T follicular helper cell (primary cell): ENCODE results near the gene CHST13.

Experiments used
- DNase-seq: peaks from one replicate; pipeline ENCODE4 v3.0.0-alpha.2; 2020; ENCODE audit warnings: low read depth

Gene CHST13

GRCh38 chr3:126540951-126541627 is 17.1 kb downstream of the CHST13 start:
- DNase-seq: no peak

DNA sequence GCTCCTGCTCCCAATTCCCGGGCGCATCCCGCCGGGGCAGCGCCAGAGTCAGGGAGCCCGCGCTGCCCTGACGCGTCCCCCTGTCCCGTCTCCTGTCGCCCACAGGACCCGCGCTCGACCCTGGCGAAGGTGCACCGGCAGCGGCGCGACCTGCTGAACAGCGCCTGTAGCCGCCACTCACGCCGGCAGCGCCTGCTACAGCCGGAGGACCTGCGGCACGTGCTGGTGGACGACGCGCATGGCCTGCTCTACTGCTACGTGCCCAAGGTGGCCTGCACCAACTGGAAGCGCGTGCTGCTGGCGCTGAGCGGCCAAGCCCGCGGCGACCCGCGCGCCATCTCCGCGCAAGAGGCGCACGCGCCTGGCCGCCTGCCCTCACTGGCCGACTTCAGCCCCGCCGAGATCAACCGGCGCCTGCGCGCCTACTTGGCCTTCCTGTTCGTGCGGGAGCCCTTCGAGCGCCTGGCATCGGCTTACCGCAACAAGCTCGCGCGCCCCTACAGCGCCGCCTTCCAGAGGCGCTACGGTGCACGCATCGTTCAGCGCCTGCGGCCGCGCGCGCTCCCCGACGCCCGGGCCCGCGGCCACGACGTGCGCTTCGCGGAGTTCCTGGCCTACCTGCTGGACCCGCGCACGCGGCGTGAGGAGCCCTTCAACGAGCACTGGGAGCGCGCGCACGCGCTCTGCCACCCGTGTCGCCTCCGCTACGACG is 17.8 kb downstream of the CHST13 start:
- DNase-seq: no peak

DNA sequence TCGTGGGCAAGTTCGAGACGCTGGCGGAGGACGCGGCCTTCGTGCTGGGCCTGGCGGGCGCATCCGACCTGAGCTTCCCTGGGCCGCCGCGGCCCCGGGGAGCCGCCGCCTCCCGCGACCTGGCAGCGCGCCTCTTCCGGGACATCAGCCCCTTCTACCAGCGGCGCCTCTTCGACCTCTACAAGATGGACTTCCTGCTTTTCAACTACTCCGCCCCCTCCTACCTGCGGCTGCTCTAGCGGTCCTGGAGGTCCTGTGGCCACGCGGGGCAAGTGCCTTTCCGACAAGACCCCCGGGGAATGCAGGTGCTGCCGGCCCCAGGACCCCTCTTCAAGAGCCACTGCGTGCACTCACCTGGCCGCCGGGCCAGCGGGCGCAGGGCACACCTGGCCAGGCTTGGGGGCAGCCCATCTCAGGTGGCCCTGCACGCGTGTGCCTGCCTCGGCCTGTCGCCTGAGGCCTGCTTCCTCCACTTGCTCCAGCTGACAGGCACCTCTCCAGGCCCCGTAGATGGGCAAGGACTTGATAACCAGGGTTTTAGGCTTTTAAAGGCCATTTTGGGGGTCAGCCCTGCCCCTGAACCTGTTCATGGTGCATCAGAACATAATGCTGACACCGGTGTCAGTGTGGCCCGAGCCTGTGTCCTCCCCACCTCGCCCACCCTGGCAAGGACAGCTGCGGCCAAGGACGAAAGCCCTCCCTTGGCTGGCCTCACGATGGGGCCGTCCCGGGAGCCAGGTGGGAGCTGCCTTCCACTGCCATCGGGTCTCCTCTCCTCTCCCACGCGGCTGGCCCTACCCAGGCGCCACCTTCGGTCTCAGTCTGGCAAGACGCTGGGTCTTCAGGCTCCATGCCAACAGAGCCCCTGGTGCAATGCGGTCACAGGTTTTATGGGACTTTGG is 18.6 kb downstream of the CHST13 start:
- DNase-seq: no peak

- DNase-seq: no peak
These were observed 19.6 kb downstream of the CHST13 start for GRCh38 chr3:126543457-126544061.

- DNase-seq: no peak
These were observed 20.8 kb downstream of the CHST13 start for GRCh38 chr3:126544596-126545281.

DNA sequence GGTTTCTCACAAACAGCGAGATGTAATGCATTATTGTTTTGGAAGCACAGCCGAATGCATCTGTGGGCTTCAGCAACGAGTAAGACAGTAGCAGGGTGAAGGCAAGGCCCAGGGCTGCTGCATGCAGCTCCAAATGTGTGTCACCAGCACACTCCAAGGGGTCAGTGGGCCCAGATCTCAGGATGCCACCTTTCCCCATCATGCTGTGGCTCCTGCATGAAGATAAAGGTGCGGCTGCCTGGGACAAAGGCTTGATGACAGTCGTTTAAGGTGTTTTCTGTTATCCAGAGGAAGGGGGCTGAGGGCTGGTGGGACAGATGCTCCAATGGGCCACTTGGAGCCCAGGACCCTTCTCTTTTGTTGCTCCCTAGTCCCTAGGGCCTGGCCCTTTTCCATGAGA is 21.6 kb downstream of the CHST13 start:
- DNase-seq: no peak

DNA sequence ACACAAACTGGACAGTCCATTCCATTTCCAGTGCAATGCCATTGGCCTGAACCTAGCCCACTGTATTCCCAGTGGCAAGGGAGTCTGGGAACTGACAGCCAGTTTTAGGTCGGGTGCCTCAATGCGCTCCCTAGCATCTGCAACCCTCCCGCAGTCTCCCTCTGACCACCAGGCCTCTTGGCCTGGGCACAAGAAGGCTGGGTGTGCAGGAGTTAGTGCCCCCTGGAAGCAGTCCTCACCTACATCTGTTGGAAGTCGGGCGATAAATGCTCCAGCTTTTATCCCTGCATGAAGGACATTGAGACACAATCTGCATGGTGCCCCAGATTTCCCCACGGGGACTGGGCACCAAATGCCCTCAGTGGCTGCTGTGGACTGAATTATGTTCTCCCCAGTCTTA is 22.1 kb downstream of the CHST13 start:
- no peak for DNase-seq

DNA sequence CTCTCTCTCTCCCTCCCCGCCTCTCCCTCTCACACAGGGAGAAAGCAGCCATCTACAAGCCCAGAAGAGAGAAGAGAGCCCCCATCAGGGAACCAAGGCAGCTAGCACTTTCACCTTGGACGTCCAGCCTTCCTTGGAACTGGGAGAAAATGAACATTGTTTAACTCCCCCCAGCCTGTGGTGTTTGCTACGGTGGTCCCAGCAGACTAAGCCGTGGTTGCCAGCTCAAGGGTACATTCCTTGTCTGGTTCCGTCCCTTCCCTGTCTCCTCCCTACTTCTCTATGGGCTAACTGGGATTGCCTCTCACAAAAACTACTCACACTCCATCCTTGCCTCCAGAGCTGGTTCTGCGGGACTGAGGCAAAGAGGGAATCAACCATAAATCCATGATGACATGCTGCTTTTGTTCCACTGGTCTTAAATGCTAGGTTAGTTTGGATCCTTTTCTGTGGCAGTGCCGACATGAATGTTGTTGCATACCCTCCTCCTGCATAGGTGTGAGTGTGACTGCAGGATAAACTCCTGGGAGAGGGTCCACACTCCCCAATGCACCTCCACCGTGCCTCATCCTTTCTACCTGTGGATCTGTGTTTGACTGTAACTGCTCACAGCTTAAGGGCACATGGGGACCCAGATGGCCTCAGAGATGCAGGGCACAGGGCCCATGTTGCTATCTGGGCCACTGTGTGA is 22.7 kb downstream of the CHST13 start:
- DNase-seq: no peak

GRCh38 chr3:126547721-126548120 is 23.8 kb downstream of the CHST13 start:
- no peak for DNase-seq

DNA sequence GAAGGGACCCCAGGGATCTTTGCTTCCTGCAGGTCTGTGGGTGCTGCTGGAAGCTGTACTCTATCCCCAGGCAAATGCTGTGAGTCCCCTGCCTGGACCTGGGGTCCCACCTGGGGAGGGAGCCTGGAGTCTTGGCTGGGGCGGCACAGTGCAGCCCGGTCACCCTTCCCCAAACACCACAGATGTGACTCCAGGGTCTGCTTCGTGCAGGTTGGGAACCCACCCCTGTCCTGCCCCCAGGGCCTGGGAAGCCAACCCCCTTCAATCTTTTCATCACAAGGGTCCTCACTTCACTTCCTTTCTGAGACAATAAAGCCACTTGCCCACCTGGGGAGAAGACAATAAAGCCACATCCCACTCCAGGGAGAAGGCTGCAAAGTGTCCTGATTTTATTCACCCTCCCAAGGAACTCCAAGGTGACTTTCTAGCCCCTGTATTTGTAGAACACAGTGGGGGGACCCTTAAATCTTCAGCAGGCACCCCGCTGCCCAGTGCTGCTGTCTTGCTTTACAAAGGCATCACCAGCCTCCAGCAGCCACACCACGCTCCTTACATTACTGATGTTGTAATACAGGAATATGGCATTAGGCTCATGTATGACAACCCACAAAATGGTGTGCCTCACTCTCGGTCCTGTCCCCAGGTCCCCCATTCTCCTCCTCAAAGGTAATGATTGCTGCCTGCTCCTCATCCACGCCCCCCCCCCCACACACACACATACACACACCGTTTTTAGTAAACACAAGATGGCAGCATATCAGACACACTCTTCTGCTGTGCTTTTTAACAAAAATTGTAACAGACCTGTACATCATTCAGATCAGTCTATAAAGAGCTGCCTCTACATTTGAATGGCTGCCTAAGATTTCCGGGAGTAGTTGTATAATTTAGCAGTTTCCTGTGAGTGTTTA is 24.9 kb downstream of the CHST13 start:
- DNase-seq: no peak

DNA sequence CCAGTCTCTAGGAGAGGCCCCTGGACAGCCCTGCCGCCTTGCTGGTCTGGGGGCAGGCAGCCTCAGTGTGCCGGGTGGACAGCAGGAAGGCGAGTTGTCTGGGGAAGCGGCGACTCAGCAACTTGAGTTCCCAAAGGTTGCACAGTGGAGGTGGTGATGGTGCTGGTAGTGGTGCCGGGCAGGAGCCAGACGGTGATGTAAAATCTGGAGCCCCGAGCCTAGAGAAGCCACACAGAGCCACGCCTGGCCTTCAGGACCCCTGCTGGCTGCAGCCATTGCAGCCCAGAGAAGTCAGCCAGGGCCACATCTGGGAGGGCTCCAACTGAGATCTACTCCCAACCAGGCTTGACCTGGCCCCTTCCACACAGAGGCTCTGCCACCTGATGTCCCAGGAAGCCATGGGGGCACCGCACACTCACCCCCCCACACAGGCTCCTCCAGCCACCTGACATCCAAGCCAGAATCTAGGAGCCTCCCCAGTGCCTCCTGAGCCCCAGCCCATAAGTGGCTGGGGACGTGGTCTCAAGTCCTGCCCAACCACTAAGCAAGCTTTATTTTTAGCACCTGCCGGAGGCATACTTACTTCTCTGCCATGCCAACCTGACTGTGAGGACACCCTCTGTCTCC is 26.0 kb downstream of the CHST13 start:
- no peak for DNase-seq

- no peak for DNase-seq
These were observed 26.6 kb downstream of the CHST13 start for GRCh38 chr3:126550488-126551051.

DNA sequence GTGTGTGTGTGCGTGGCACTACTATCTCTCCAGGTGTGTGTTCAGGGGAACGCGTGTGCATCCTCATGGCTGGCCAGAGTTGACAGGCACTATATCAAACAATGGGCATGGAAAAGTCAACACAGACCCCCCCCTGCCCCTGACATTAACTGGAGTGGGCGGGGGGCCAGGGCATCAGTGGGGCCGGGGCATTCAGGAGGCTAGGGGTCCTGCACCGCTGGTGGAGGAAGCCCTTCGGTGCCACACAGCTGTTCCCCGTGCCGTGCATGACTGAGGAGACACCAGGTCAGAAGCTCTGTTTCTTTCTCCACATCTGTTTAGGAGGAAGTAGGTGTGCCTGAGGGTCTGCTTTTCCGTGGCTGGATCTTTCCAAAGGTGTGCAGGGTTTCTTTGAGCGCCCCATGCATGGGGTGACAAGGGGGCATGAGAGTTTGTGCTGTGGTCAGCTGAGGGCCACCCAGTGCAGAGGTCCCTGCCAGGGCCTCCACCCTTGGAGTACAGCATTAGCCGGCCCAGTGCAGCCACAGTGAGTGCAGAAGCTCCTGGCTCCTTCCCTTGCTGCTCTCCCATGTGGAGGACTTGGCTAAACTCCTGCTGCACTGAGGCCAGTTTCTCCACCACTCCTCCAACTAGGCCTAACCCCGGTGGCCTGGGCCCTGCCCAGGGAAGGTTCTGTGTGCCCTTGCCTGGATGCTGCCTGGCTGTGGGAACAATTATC is 27.3 kb downstream of the CHST13 start:
- DNase-seq: no peak

DNA sequence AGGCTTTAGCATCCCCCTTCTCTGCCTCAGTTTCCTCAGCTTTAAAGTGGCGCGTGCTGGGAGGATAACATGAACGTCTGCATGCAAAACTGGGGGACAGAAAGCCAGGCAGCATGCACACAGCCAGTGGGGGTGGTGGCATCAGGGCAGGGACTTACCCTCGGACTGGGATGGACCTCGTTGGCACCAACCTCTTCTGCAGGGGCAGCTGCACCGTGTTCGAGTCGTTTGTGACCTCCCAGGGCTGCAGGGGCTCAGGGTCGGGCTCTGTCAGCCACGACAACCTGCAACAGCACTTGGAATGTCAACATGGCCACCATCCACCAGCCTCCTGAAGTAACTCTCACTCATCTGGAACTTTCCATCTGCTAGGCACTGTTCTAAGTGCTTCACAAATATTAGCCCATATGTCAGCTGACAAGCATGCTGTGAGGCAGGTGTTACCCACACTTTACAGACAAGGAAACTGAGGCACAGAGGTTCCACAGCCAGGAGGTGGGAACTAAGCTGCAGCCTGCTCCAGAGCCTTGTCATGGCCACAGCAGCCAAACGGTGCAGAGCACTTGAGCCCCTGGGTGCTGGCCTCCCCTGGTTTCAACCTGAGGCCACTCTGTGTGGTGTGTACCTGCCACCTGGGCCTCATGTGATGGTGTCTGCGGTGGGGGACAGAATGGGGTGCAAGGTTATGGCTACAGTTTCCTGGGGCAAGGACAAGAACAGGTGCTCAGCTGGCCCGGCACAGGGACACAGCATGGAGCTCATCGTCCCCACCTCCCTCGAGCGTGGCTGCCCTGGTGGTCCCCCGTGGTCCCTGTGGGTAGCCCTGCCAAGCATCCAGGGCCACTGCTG is 28.1 kb downstream of the CHST13 start:
- no peak for DNase-seq

DNA sequence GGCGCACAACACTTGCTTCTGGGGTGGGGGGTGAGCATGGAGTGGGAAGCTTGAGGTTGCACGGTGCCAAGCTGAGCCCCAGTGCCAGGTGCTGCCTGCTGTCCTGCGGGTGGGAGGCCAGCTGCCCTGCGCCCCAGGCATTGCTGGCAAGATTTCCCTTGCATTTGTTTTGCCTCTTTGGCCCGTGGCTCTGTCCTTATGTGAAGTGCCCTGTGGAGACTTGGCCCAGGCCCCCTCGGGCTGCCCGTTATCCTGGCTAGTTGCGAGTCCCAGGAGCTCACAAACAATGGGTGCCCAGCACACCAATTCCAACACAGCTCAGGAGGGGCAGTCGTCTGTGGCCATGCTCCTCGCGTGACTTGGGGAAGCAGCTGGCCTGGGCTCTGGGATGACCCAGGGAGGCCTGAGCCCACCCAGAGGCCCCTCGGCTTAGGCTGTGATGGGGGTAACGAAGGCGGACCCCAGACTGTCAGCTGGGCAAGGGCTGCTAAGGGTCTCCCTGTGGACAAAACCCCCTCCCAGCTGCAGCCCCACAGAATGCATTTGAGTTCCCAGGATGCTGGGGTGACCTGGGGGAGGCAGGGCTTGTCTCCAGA is 28.8 kb downstream of the CHST13 start:
- no peak for DNase-seq

GRCh38 chr3:126553284-126554084 is 29.5 kb downstream of the CHST13 start:
- no peak for DNase-seq
